ENCODE measurements around the gene SOX15. TPM values are rescaled to one million over a fixed set of nuclear protein-coding genes. Genes with fewer than 3 reads are reported as not detected.

SOX15 gene
- total RNA-seq, 4 donors from 2014 or later, result 61.9 to 106 (median 77.8) TPM

GRCh38 chr17:7580604-7581575 is 9.0 kb downstream of the SOX15 start:
- peak in 1 of 2 donors; percentile 80 for DNase-seq (ENCODE audit: low spot score in 2 of 2)
- intact Hi-C loops (cut with DNase I; ENCODE audit: low total_unique reads), result no loop called here
- TF ChIP-seq CTCF (IDR thresholded peaks at IDR 0.05), result no peak
- no peak for TF ChIP-seq POLR2A (IDR thresholded peaks at IDR 0.05)
- 79% methylated on average over 23 of the region's 23 CpGs for WGBS, 2 donors
- H3K4me3 ChIP-seq (ENCODE audit: low read depth, poor library complexity, severe bottlenecking), result no peak overlapping the region

- 57 to 66% methylated on average over 12 of the region's 12 CpGs for WGBS, 2 donors
- intact Hi-C loops (cut with DNase I; ENCODE audit: low total_unique reads), result no loop called here
- H3K4me3 ChIP-seq (ENCODE audit: low read depth, poor library complexity, severe bottlenecking), result no peak overlapping the region
Observed at GRCh38 chr17:7579834-7580603, 9.9 kb downstream of the SOX15 start.

GRCh38 chr17:7579001-7579833 is 10.7 kb downstream of the SOX15 start, which contains the start of gene CD68:
TSS of gene CD68 (plus strand) at chr17:7579638. CDS start at chr17:7579678, 40 bp downstream.
- no peak within 1 kb of the TSS for H3K4me3 ChIP-seq (ENCODE audit: low read depth, poor library complexity, severe bottlenecking)
- intact Hi-C loops (cut with DNase I; ENCODE audit: low total_unique reads), result no loop called here
- peak; percentile 89 to 95 for DNase-seq (ENCODE audit: low spot score in 2 of 2)
- TF ChIP-seq POLR2A (IDR thresholded peaks at IDR 0.05) (peak in 1 of 2 donors; percentile 46), CTCF (IDR thresholded peaks at IDR 0.05) (no peak)
- WGBS, 2 donors, result 9 to 12% methylated on average over 7 of the region's 7 CpGs

More at GRCh38 chr17:7579834-7580603, 9.9 kb downstream of the SOX15 start:
- no peak for DNase-seq (ENCODE audit: low spot score in 2 of 2)
- TF ChIP-seq POLR2A (IDR thresholded peaks at IDR 0.05), result no peak

GRCh38 chr17:7577327-7578199 is 12.3 kb downstream of the SOX15 start:
- no peak for DNase-seq (ENCODE audit: low spot score in 2 of 2)
- TF ChIP-seq CTCF (IDR thresholded peaks at IDR 0.05), result no peak
- no peak for TF ChIP-seq POLR2A (IDR thresholded peaks at IDR 0.05)
- WGBS, 2 donors, result 74 to 78% methylated on average over 17 of the region's 17 CpGs
- intact Hi-C loops (cut with DNase I; ENCODE audit: low total_unique reads), result no loop called here
- no peak overlapping the region for H3K4me3 ChIP-seq (ENCODE audit: low read depth, poor library complexity, severe bottlenecking)

- no peak for TF ChIP-seq CTCF (IDR thresholded peaks at IDR 0.05)
- TF ChIP-seq POLR2A (IDR thresholded peaks at IDR 0.05), result no peak
- intact Hi-C loops (cut with DNase I; ENCODE audit: low total_unique reads), result no loop called here
- DNase-seq (ENCODE audit: low spot score in 2 of 2), result no peak
- WGBS, 2 donors, result 84 to 86% methylated on average over 14 of the region's 14 CpGs
- no peak overlapping the region for H3K4me3 ChIP-seq (ENCODE audit: low read depth, poor library complexity, severe bottlenecking)
Observed at GRCh38 chr17:7576432-7576937, 13.4 kb downstream of the SOX15 start.

Measured in lower leg skin (tissue), 4 donors.